ENCODE measurements around the gene RPS27. TPM values are rescaled to one million over a fixed set of nuclear protein-coding genes. Genes with fewer than 3 reads are reported as not detected.
"Not testable (repeated sequence)": the region's sequence is repeated elsewhere in the genome, so short reads cannot be mapped to it uniquely, and the experiment has no call there.

Gene RPS27
- total RNA-seq, 1 experiment from 2014 or later, result 3,620 TPM

GRCh38 chr1:153968408-153968807 lies 22.2 kb upstream of the RPS27 start:
- Histone ChIP-seq H3K9me3 (replicated peaks) (no peaks in the 10 kb centered on the region), H3K4me3 (peak overlapping the region; percentile 64), H3K4me1 (no peaks in the 10 kb centered on the region), H3K27ac (no peak overlapping the region), H3K36me3 (no peaks in the 10 kb centered on the region), H3K27me3 (no peaks in the 10 kb centered on the region)
- no peak for DNase-seq

DNA sequence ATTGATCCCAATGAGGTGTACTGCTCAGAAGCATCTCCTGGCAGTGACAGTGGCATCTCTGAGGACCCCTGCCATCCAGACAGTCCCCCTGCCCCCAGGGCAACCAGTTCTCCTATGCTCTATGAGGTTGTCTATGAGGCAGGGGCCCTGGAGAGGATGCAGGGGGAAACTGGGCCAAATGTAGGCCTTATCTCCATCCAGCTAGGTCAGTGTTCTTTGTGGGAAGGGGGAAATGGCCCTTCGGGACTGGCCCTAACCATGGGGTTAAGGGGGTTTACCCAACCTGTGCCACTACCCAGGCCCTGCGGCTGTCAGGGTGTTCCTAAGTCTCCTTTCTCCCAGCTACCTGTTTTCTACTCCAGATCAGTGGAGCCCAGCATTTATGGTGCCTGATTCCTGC lies 21.6 kb upstream of the RPS27 start:
- H3K9me3 ChIP-seq (replicated peaks), result no peaks in the 10 kb centered on the region
- no peak for DNase-seq
- 0 out of 2 replicates have a peak, but pooled peaks cover 5% of the 10 kb centered on the region for H3K36me3 ChIP-seq
- H3K27me3 ChIP-seq, result no peaks in the 10 kb centered on the region
- H3K27ac ChIP-seq, result no peak overlapping the region
- H3K4me3 ChIP-seq, result no peak overlapping the region
- no peaks in the 10 kb centered on the region for H3K4me1 ChIP-seq

GRCh38 chr1:153970346-153970745 lies 20.2 kb upstream of the RPS27 start:
- Histone ChIP-seq H3K36me3 (peaks cover 14% of the 10 kb centered on the region), H3K9me3 (replicated peaks) (no peaks in the 10 kb centered on the region), H3K27me3 (no peaks in the 10 kb centered on the region), H3K4me3 (no peak overlapping the region), H3K27ac (no peak overlapping the region), H3K4me1 (no peaks in the 10 kb centered on the region)
- DNase-seq, result no peak

DNA sequence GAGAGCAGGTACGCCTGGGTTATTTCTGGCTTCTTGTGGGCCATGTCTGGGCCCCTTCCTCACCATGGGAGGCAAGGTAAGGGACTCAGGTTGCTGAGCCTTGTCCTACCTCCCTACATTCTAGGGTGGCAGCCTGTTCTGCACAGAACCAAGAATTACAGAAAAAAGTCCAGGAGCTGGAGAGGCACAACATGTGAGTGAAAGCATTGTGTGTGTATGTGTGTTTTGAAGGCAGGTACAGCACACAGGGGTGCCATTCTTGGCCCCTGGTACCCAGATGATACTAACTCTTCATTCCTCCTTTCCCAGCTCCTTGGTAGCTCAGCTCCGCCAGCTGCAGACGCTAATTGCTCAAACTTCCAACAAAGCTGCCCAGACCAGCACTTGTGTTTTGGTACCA lies 17.5 kb upstream of the RPS27 start:
- Histone ChIP-seq H3K4me3 (no peak overlapping the region), H3K4me1 (no peaks in the 10 kb centered on the region), H3K9me3 (replicated peaks) (no peaks in the 10 kb centered on the region), H3K27me3 (no peaks in the 10 kb centered on the region), H3K27ac (no peak overlapping the region), H3K36me3 (peaks cover 18% of the 10 kb centered on the region)
- no peak for DNase-seq

DNA sequence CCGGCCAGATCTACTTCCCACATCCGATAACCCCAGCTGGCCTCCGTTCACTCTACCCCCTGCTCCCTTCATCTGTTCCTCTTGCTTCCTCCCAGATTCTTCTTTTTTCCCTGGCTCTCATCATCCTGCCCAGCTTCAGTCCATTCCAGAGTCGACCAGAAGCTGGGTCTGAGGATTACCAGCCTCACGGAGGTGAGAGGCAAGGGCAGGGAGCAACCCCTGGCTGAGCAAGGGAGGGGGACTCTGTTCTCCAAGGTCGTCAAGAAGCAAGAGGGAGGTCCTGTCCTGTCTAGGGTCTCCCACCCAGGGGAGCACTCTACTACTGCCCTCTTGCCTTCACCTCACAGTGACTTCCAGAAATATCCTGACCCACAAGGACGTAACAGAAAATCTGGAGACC lies 17.0 kb upstream of the RPS27 start:
- Histone ChIP-seq H3K27me3 (no peaks in the 10 kb centered on the region), H3K27ac (no peak overlapping the region), H3K4me1 (0 out of 2 replicates have a peak, but pooled peaks cover 4% of the 10 kb centered on the region), H3K4me3 (no peak overlapping the region), H3K36me3 (peaks cover 18% of the 10 kb centered on the region), H3K9me3 (replicated peaks) (no peaks in the 10 kb centered on the region)
- no peak for DNase-seq

DNA sequence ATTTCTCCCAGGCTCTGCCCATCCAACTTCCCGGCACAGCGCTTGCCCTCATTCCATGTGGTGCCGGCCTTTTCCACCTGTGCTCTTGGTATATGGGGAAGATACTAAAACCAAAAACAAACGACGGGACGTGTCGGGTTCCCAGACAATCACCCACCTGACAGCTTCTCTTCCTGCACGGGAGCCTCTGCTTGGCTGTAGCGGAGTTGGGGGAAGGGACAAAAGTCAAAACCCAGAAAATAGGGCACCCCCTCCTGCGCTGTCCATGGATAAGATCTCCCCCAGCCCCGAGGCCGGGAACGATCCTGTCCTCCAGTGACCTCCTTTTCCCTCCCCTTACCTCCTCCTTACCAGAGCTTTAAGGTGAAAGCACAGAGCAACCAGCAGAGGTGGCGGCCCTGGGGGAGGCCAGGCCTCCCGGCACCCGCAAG lies 13.7 kb upstream of the RPS27 start:
- 0 out of 2 replicates have a peak, but pooled peaks cover 5% of the 10 kb centered on the region for H3K4me1 ChIP-seq
- peaks cover 18% of the 10 kb centered on the region for H3K36me3 ChIP-seq
- DNase-seq, result no peak
- H3K9me3 ChIP-seq (replicated peaks), result no peaks in the 10 kb centered on the region
- H3K4me3 ChIP-seq, result peak overlapping the region; percentile 97
- H3K27me3 ChIP-seq, result no peaks in the 10 kb centered on the region
- peak overlapping the region; percentile 80 for H3K27ac ChIP-seq

- H3K4me3 ChIP-seq, result peak within 1 kb of the TSS; percentile 97
- peak within 1 kb of the TSS; percentile 80 for H3K27ac ChIP-seq
- DNase-seq, result peak; percentile 81 to 85
- H3K4me1 ChIP-seq, result 0 out of 2 replicates have a peak, but pooled peaks cover 5% of the 10 kb centered on the region
- H3K27me3 ChIP-seq, result no peaks in the 10 kb centered on the region
- no peaks in the 10 kb centered on the region for H3K9me3 ChIP-seq (replicated peaks)
- peaks cover 18% of the 10 kb centered on the region for H3K36me3 ChIP-seq
Measured at GRCh38 chr1:153977250-153978240, 13.0 kb upstream of the RPS27 start, which contains the start of gene JTB. Gene JTB (minus strand): TSS chr1:153977674. CDS start chr1:153977252, 422 bp downstream.

- peaks cover 20% of the 10 kb centered on the region for H3K36me3 ChIP-seq
Measured at GRCh38 chr1:153978274-153978909, 12.2 kb upstream of the RPS27 start.

DNA sequence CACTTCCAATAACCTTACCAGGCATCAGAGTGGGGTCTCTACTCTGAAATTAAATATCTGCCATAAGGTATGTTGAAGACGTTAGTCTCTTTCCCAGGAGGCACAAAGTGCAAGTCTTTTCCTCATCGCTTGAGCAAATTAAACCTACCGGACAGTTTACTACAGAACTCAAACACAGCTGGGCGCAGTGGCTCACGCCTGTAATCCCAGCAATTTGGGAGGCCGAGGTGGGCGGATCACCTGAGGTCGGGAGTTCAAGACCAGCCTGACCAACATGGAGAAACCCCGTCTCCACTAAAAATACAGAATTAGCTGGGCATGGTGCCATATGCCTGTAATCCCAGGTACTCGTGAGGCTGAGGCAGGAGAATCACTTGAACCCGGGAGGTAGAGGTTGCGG lies 11.5 kb upstream of the RPS27 start:
- H3K9me3 ChIP-seq (replicated peaks); H3K4me1 ChIP-seq; DNase-seq; H3K27ac ChIP-seq; H3K27me3 ChIP-seq; H3K4me3 ChIP-seq: not testable (repeated sequence)
- H3K36me3 ChIP-seq, result peaks cover 17% of the 10 kb centered on the region

More at GRCh38 chr1:153978274-153978909, 12.2 kb upstream of the RPS27 start:
- Histone ChIP-seq H3K27ac (peak overlapping the region; percentile 80; the same call in 1 of the 2 replicates), H3K9me3 (replicated peaks) (no peaks in the 10 kb centered on the region), H3K27me3 (no peaks in the 10 kb centered on the region), H3K4me1 (0 out of 2 replicates have a peak, but pooled peaks cover 5% of the 10 kb centered on the region), H3K4me3 (peak overlapping the region; percentile 97)
- no peak for DNase-seq

DNA sequence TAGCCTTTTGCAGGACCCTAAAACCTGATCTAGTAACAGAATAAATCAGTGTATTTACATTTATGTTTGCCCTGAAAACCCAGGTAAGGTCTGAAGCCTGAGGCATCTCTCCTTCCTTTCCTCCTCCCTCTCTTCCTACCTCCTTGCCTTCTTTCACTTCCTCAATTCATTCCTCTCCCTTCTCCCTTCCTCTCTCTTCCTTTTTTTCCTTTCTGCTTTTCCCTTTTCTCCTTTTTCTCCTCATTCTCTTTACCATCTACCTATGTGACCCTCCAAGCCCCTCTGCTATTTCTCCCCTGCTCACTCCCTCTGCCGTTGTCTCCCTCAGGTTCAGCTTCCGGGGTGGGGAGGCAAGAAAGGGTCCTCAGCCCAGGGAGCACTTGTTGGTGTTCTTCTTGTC lies 8.8 kb upstream of the RPS27 start:
- H3K4me3 ChIP-seq; H3K27ac ChIP-seq; DNase-seq; H3K27me3 ChIP-seq; H3K9me3 ChIP-seq (replicated peaks); H3K4me1 ChIP-seq; H3K36me3 ChIP-seq: not testable (repeated sequence)

DNA sequence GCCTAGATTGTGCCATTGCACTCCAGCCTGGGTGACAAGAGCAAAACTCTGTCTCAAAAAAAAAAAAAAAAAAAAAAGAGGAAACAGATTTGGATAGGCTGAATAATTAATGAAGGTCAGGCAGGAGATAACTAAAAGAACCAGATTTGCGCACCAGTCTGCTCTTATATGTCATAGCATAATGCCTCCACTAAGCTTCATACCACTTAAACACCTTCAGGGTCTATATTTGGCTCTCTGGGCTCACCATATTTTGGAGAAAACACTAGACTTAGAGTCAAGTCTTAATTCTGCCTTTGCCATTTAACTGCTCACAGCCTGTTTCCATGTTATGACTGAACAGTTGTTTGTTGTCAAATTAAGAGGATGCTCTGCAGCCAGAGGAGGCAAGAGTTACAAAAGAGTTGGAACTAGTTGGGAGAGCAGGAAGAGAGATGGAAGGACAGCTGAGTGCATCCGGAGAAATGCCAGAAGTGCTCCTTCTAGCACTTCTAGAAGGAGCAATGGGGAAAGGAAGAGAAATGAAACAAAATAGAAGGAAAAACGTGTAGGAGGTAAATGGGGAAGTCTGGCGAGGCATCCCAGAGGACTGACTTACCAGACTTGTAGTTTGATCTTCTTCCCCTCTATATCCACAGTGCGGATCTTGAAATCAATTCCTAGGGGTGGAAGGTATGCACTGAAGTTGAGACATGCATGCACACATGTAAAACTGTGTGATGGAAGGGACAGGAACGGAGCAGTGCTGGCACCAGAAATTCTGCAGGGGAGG lies 6.3 kb upstream of the RPS27 start:
- H3K27me3 ChIP-seq, result no peaks in the 10 kb centered on the region
- no peak overlapping the region for H3K4me3 ChIP-seq
- no peaks in the 10 kb centered on the region; the same call in none of the 2 replicates for H3K4me1 ChIP-seq
- no peak for DNase-seq
- peaks cover 5% of the 10 kb centered on the region for H3K36me3 ChIP-seq
- no peak overlapping the region for H3K27ac ChIP-seq
- H3K9me3 ChIP-seq (replicated peaks), result no peaks in the 10 kb centered on the region

- peak overlapping the region; percentile 43; the same call in 1 of the 2 replicates for H3K27ac ChIP-seq
- peaks cover 5% of the 10 kb centered on the region for H3K36me3 ChIP-seq
- H3K4me3 ChIP-seq, result peak overlapping the region; percentile 86
- no peaks in the 10 kb centered on the region for H3K9me3 ChIP-seq (replicated peaks)
- no peaks in the 10 kb centered on the region; the same call in none of the 2 replicates for H3K4me1 ChIP-seq
- no peaks in the 10 kb centered on the region for H3K27me3 ChIP-seq
- DNase-seq, result no peak
Measured at GRCh38 chr1:153985341-153985912, 5.1 kb upstream of the RPS27 start.

GRCh38 chr1:153985941-153986761 lies 4.4 kb upstream of the RPS27 start, which contains the start of gene RAB13:
Gene RAB13 (minus strand): TSS chr1:153986339. CDS start chr1:153986236, 103 bp downstream.
- Histone ChIP-seq H3K4me3 (peak within 1 kb of the TSS; percentile 86), H3K9me3 (replicated peaks) (no peaks in the 10 kb centered on the region), H3K27ac (peak within 1 kb of the TSS; percentile 56), H3K36me3 (peaks cover 7% of the 10 kb centered on the region), H3K4me1 (no peaks in the 10 kb centered on the region; the same call in none of the 2 replicates), H3K27me3 (no peaks in the 10 kb centered on the region)
- DNase-seq, result peak; percentile 84 to 90
